Ovary (tissue), 9 donors: ENCODE measurements around the gene MAD2L1BP. TPM values are rescaled to one million over a fixed set of nuclear protein-coding genes. Genes with fewer than 3 reads are reported as not detected.

Experiments used
- DNase-seq, 5 donors: peaks; one replicate each; pipeline ENCODE4 v3.0.0-alpha.2; 2019 to 2020
- H3K27ac ChIP-seq, 2 donors: fragments of 200-600 bp; one replicate each; pipeline versions ENCODE4 v1.5.1 to v1.8.0; 2019 to 2022
- H3K27me3 ChIP-seq: fragments of 200-600 bp; one replicate; pipeline ENCODE4 v1.8.0; 2022
- H3K36me3 ChIP-seq: fragments of 200-600 bp; sonication (generic); one replicate; pipeline ENCODE4 v1.5.1; 2019
- H3K4me1 ChIP-seq: one replicate; pipeline ENCODE4 v1.8.1; 2013; ENCODE audit warnings: mild to moderate bottlenecking, moderate library complexity; ENCODE audit not compliant: insufficient read depth
- H3K4me3 ChIP-seq: fragments of 200-600 bp; sonication (generic); one replicate; pipeline ENCODE4 v1.5.1; 2017
- H3K9me3 ChIP-seq, 2 donors: fragments of 200-600 bp in 1 of 2; sonication (generic) in 1 of 2; one replicate each; pipeline versions ENCODE4 v1.5.1 to v1.8.1; 2013 to 2019; ENCODE audit warnings: mild to moderate bottlenecking in 1 of 2, moderate library complexity in 1 of 2
- CTCF ChIP-seq, 3 donors: fragments of 450-650 bp in 2 of 3; fragments of 200-600 bp in 1 of 3; IDR thresholded peaks; one replicate each; pipeline versions ENCODE4 v1.5.1 to v1.8.0; 2016 to 2022; ENCODE audit warnings: antibody characterized with exemption in 3 of 3, mild to moderate bottlenecking in 1 of 3
- EP300 ChIP-seq: sonication (generic); formaldehyde crosslinking; IDR thresholded peaks from one replicate; pipeline ENCODE4 v1.6.1; 2017; ENCODE audit warnings: antibody characterized with exemption
- POLR2A ChIP-seq: fragments of 450-650 bp; IDR thresholded peaks from one replicate; pipeline ENCODE4 v1.6.1; 2017; ENCODE audit warnings: antibody characterized with exemption, mild to moderate bottlenecking, moderate library complexity
- WGBS, 3 donors: extraction: QIAGEN DNeasy Blood & Tissue Kit in 1 of 3; methylation state at CpG; one replicate each; pipeline versions ENCODE4 v1.1.5 to v1.1.7; 2013 to 2017; 5-methylcytosine and 5-hydroxymethylcytosine counted together
- intact Hi-C, 4 donors: fragments of 100-400 bp; cut with DNase I; formaldehyde crosslinking; loops; one replicate each; pipeline versions ENCODE4 v1.11.0 to v1.15.1; 2022 to 2023
- polyA plus RNA-seq, 2 donors: library from polyadenylated mRNA; stranded (reverse); fragments of 200-250 nt in 1 of 2; fragments of 350-450 nt in 1 of 2; fragmentation: Illumina TruSeq in 1 of 2; extraction: RNeasy Lipid Tissue Mini Kit (QIAGEN cat#74804) in 1 of 2; gene quantifications; one replicate each; pipeline ENCODE4 v1.2.3, GENCODE V29; 2013 to 2014
- total RNA-seq, 7 donors: library from RNA; depleted of rRNA in 2 of 7; stranded (reverse); fragments of >200 nt in 2 of 7; fragmentation: NEBNext Ultra II Directional in 3 of 7; extraction: Animal tissue kit (Norgen Biotek cat#: 25700) in 3 of 7; gene quantifications; one replicate each; pipeline versions ENCODE4 v1.1.0 to v1.2.4, GENCODE V29; 2016 to 2023
- donor health status: DM: no; HTN: no; CAD: no; lungs with moderate emphysema.
- donor health status: DM: no; HTN: no; CAD: no.
- donor health status: Bipolar disorder and iron deficiency.
- donor health status: DM: yes; HTN: yes; CAD: no.
- donor health status: DM: no; HTN: no; CAD: no.
- donor health status: DM: yes; HTN: yes; CAD: no.

MAD2L1BP gene
- total and polyA plus RNA-seq, 9 donors: 11.9 to 28.4 (median 16.8) TPM

GRCh38 chr6:43609402-43609801, 26.2 kb upstream of the MAD2L1BP start:
- TF ChIP-seq CTCF (IDR thresholded peaks at IDR 0.05) (no peak), POLR2A (no peak), EP300 (no peak)
- Histone ChIP-seq H3K27ac (no peak overlapping the region), H3K4me1 (no peaks in the 10 kb centered on the region), H3K36me3 (no peaks in the 10 kb centered on the region), H3K27me3 (no peaks in the 10 kb centered on the region), H3K4me3 (no peak overlapping the region), H3K9me3 (no peaks in the 10 kb centered on the region)
- 89 to 97% (median 95%) methylated on average over 1 of the region's 1 CpG for WGBS, 3 donors
- intact Hi-C loops: loop anchor here in 2 of 4 donors (5.0 to 10.0 kb wide), 2 partner anchors 465 to 468 kb away; no protein-coding TSS in a partner anchor
- no peak for DNase-seq

- Histone ChIP-seq H3K4me3 (no peak overlapping the region), H3K36me3 (no peaks in the 10 kb centered on the region), H3K4me1 (no peaks in the 10 kb centered on the region), H3K27ac (no peak overlapping the region), H3K27me3 (no peaks in the 10 kb centered on the region), H3K9me3 (no peaks in the 10 kb centered on the region)
- no peak for TF ChIP-seq POLR2A
- TF ChIP-seq CTCF (IDR thresholded peaks at IDR 0.05): no peak
- no peak for TF ChIP-seq EP300
- no peak for DNase-seq
- 94 to 98% (median 97%) methylated on average over 5 of the region's 5 CpGs for WGBS, 3 donors
- intact Hi-C loops: no loop called here
Observed at GRCh38 chr6:43610431-43610830, 25.2 kb upstream of the MAD2L1BP start.

- TF ChIP-seq CTCF (IDR thresholded peaks at IDR 0.05) (no peak), POLR2A (no peak), EP300 (no peak)
- intact Hi-C loops: no loop called here
- Histone ChIP-seq H3K27ac (no peak overlapping the region), H3K4me1 (no peaks in the 10 kb centered on the region), H3K4me3 (no peak overlapping the region), H3K27me3 (no peaks in the 10 kb centered on the region), H3K9me3 (no peaks in the 10 kb centered on the region), H3K36me3 (no peaks in the 10 kb centered on the region)
- DNase-seq: no peak
- 92 to 95% (median 93%) methylated on average over 6 of the region's 6 CpGs for WGBS, 3 donors
Observed at GRCh38 chr6:43613721-43614395, 21.8 kb upstream of the MAD2L1BP start.

GRCh38 chr6:43614396-43614730, 21.3 kb upstream of the MAD2L1BP start:
- intact Hi-C loops: no loop called here
- H3K9me3 ChIP-seq: no peaks in the 10 kb centered on the region
- H3K4me3 ChIP-seq: no peak overlapping the region
- no peak overlapping the region for H3K27ac ChIP-seq
- 79 to 81% (median 79%) methylated on average over 3 of the region's 3 CpGs for WGBS, 3 donors
- TF ChIP-seq CTCF (IDR thresholded peaks at IDR 0.05): no peak
- no peak for TF ChIP-seq EP300
- no peak for TF ChIP-seq POLR2A
- H3K27me3 ChIP-seq: no peaks in the 10 kb centered on the region
- no peaks in the 10 kb centered on the region for H3K36me3 ChIP-seq
- DNase-seq: no peak
- no peaks in the 10 kb centered on the region for H3K4me1 ChIP-seq
